ENCODE data around the gene OR52B2. TPM values are rescaled to one million over a fixed set of nuclear protein-coding genes. Genes with fewer than 3 reads are reported as not detected.

Gene OR52B2
- not detected in 2 replicates for total RNA-seq

DNA sequence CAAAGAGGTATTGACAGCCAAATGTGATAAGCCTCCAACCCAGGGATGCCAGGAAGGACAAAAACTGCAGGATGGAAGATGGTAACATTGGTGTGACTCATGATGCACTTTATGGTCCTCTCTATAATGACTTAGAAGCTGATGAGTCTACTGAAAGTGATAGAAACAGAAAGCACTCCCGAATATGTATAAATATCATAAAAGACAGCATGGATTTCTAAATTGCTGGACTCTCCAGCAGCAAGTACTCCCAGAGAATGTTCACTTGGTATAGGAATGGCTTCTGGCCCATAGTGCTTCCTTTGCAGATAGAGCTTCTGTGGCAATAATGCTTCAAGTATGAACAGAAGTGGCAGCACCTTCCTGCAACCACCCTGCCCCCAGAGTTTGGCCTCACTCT, at the start of gene OR52B2:
Gene OR52B2 (minus strand): TSS at position 101 of the 400 bp plus-strand sequence. CDS start 0 bp downstream, at position 101.
- FAIRE-seq = no peak
- TF ChIP-seq, protein P1, sequence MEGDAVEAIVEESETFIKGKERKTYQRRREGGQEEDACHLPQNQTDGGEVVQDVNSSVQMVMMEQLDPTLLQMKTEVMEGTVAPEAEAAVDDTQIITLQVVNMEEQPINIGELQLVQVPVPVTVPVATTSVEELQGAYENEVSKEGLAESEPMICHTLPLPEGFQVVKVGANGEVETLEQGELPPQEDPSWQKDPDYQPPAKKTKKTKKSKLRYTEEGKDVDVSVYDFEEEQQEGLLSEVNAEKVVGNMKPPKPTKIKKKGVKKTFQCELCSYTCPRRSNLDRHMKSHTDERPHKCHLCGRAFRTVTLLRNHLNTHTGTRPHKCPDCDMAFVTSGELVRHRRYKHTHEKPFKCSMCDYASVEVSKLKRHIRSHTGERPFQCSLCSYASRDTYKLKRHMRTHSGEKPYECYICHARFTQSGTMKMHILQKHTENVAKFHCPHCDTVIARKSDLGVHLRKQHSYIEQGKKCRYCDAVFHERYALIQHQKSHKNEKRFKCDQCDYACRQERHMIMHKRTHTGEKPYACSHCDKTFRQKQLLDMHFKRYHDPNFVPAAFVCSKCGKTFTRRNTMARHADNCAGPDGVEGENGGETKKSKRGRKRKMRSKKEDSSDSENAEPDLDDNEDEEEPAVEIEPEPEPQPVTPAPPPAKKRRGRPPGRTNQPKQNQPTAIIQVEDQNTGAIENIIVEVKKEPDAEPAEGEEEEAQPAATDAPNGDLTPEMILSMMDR (IDR thresholded peaks at IDR 0.05; ENCODE audit: insufficient read depth, low read length, severe bottlenecking) = no peak
- no peak for DNase-seq (ENCODE audit: low read depth)

DNA sequence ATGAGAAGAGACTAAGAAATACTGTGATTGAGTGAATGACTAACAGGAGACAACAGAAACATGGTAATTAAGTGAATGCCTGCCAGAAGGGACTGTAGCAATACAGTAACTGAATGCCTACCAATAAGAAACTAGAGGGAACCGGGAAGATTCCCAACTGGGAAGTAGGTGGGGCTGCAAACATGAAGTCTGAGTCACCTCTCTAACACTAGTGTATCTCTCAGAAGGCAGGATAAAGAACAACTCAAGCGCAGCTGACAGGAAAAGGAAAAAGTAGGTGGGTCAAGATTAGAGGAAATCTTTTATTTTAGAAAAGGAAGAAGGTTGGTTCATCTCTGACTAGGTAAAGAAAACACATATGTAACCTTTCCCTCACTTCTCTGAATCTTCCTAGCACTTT, 49.2 kb upstream of the OR52B2 start:
- FAIRE-seq (peak; percentile 77), DNase-seq (ENCODE audit: low read depth) (peak; percentile 94)
- Histone ChIP-seq H3K4me3 (ENCODE audit: low read depth, low read length) (no peak overlapping the region), H3K27me3 (ENCODE audit: control insufficient read depth, insufficient read depth, low read length) (no peaks in the 10 kb centered on the region), H3K36me3 (ENCODE audit: control insufficient read depth, insufficient read depth, low read length) (peaks cover 35% of the 10 kb centered on the region)
- TF ChIP-seq, protein P1 (IDR thresholded peaks at IDR 0.05; ENCODE audit: insufficient read depth, low read length, severe bottlenecking) = no peak

More for the DNA sequence above, at the start of gene OR52B2:
- H3K27me3 ChIP-seq (ENCODE audit: control insufficient read depth, insufficient read depth, low read length) = no peaks in the 10 kb centered on the region
- no peaks in the 10 kb centered on the region for H3K36me3 ChIP-seq (ENCODE audit: control insufficient read depth, insufficient read depth, low read length)
- no peak within 1 kb of the TSS for H3K4me3 ChIP-seq (ENCODE audit: low read depth, low read length)

DNA sequence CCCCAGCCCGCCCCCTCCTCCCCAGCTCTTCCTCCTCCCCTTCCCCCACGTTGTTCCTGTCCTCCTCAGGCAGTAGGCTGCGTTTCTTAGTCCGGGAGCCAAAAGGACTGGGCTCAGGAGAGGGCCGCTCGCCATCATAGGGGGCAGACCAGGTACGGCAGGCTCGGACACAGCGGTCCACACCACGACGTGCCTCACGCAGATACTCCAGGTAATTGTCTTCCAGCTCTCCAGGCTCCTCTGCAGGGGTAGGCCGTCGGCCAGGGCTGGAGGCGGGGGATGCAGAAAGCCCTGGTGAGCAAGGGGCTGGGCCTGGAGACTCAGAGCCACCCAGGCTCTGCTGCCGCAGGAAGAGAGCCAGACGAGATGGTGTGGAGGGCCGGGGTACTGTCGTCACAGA, 47.6 kb upstream of the OR52B2 start:
- DNase-seq (ENCODE audit: low read depth) (no peak), FAIRE-seq (no peak)
- H3K27me3 ChIP-seq (ENCODE audit: control insufficient read depth, insufficient read depth, low read length) = no peaks in the 10 kb centered on the region
- TF ChIP-seq, protein P1 (IDR thresholded peaks at IDR 0.05; ENCODE audit: insufficient read depth, low read length, severe bottlenecking) = no peak
- H3K36me3 ChIP-seq (ENCODE audit: control insufficient read depth, insufficient read depth, low read length) = peaks cover 28% of the 10 kb centered on the region
- no peak overlapping the region for H3K4me3 ChIP-seq (ENCODE audit: low read depth, low read length)

DNA sequence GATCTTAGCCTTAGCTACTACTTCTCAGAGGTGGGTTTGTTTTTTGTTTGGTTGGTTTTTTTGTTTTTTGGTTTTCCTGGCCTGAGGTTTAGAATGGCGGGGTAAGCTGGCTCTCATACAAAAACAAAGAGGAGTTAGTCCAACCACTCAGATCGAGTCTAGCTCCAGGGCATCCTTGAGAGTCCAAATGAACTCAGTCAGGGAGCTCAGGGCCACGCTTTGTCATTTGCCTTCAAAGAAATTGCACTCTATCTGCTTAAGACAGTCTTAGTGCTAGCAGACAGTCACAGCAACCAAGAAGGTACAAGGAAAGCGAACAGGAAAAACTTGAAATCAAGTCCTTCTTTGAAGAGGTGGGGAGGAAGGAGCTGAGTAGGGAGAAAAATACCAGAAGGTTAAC, 46.4 kb upstream of the OR52B2 start:
- no peak for DNase-seq (ENCODE audit: low read depth)
- no peak overlapping the region for H3K4me3 ChIP-seq (ENCODE audit: low read depth, low read length)
- peaks cover 21% of the 10 kb centered on the region for H3K36me3 ChIP-seq (ENCODE audit: control insufficient read depth, insufficient read depth, low read length)
- no peak for FAIRE-seq
- TF ChIP-seq, protein P1 (IDR thresholded peaks at IDR 0.05; ENCODE audit: insufficient read depth, low read length, severe bottlenecking) = no peak
- H3K27me3 ChIP-seq (ENCODE audit: control insufficient read depth, insufficient read depth, low read length) = no peaks in the 10 kb centered on the region

DNA sequence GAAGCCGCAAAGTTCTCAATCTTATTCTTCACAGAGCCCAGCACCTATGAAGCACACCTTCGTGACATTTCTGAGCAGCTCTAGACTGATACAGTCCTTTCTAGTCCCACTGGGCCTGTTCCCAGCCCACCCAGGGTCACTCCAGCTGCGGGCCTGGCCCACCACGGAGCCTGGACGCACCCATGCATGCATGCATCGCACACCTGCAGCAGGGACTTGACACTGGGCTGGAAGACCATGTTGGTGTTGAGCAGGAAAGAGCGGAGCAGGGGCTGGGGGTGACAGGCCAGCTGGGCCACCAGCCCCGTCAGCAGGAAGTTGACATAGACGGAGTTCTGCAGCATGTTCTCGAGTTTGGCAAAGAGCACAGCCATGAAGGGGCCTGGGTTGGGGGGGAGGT, 44.4 kb upstream of the OR52B2 start:
- H3K4me3 ChIP-seq (ENCODE audit: low read depth, low read length) = no peak overlapping the region
- DNase-seq (ENCODE audit: low read depth) = no peak
- peaks cover 25% of the 10 kb centered on the region for H3K36me3 ChIP-seq (ENCODE audit: control insufficient read depth, insufficient read depth, low read length)
- TF ChIP-seq, protein P1 (IDR thresholded peaks at IDR 0.05; ENCODE audit: insufficient read depth, low read length, severe bottlenecking) = no peak
- no peak for FAIRE-seq
- H3K27me3 ChIP-seq (ENCODE audit: control insufficient read depth, insufficient read depth, low read length) = no peaks in the 10 kb centered on the region

DNA sequence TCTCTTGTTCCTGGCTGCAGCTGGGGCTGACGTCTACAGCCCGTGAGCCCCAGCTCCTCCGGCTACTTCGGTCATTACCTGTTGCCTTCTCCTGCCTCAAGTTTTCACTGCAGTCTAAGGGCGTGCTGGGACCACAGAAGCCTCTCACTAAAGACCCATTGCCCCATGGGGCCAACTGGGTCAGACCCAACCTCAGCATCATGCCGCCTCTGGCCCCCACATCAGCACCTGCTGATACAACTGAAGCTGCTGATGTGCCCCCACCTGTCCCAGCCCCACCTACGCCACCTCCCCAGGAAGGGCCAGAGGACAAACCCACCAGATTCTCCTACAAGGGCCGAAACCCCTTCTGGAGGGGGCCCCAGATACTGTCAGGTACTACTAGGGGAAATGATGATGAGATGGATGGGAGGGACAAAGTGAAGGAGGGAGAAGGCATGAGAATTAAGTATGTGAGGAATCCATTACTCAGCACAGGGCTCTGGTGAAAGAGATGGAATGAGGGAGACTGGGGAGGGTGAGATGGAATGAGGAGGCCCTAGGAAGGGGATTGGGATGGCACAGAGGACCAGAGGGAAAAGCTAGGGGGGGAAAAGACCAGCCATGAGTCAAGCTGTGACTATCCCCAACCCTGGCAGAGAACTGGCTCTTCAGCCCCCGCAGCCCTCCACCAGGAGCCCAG, 40.3 kb upstream of the OR52B2 start:
- no peak overlapping the region for H3K4me3 ChIP-seq (ENCODE audit: low read depth, low read length)
- H3K27me3 ChIP-seq (ENCODE audit: control insufficient read depth, insufficient read depth, low read length) = no peaks in the 10 kb centered on the region
- TF ChIP-seq, protein P1 (IDR thresholded peaks at IDR 0.05; ENCODE audit: insufficient read depth, low read length, severe bottlenecking) = no peak
- FAIRE-seq = no peak
- H3K36me3 ChIP-seq (ENCODE audit: control insufficient read depth, insufficient read depth, low read length) = peaks cover 12% of the 10 kb centered on the region
- no peak for DNase-seq (ENCODE audit: low read depth)
